HG02588 (cell line): ENCODE data around the gene MPI.
"Not testable (repeated sequence)": the region's sequence is repeated elsewhere in the genome, so short reads cannot be mapped to it uniquely, and the experiment has no call there.

Experiments
- ATAC-seq: cut with Tn5 transposase; IDR thresholded peaks from one replicate; pipeline ENCODE4 v1.9.1; 2021; ENCODE audit warnings: mild to moderate bottlenecking, moderate library complexity; ENCODE audit not compliant: unreplicated experiment

The MPI gene

DNA sequence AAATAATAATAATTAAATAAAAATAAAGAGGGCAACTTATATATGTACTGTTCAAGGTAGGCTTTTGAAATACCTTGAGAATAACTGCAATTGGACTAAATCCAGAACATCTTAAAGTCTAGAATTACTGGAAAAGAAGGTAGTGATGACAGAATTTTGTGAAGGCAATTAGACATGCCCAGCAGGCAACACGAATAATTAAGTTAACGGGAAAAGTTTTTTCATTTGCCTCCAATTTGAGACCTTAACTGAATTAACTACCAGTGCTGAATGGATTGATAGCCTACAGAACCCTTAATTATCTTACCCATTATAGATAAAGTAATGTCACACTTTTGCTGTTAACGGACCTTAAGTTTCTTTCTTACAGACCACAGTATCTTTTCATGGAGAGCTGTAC is 34.7 kb downstream of the MPI start:
- ATAC-seq: no peak

DNA sequence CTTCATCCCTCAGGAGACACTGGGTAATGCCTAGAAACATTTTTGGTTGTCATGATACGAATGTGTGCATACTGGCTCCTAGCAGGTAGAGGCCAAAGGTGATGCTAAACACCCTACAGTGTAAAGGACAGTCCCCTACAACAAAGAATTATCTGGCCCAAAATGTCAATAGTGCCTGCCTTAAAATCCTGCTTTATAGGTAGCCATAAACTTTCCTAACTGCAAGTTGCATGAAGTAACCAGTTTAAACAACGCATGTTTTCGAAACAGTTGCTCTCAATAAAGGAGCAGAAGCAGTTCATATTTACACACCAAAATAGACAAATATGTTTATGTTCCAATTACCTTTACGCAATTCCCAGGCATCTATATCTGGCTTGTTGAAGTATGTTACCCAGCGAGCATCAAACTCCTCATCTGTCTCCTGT is 38.9 kb downstream of the MPI start:
- ATAC-seq: no peak

GRCh38 chr15:74933573-74933972 is 43.7 kb downstream of the MPI start:
- ATAC-seq: no peak

- not testable (repeated sequence) for ATAC-seq
These were observed 45.4 kb downstream of the MPI start for GRCh38 chr15:74935193-74935592.

GRCh38 chr15:74937272-74937589 is 47.4 kb downstream of the MPI start:
- ATAC-seq: no peak

GRCh38 chr15:74937590-74938371 is 47.9 kb downstream of the MPI start, which contains the start of gene COX5A:
COX5A (minus strand) TSS chr15:74938073; CDS start chr15:74938014, 59 bp downstream.
- ATAC-seq: peak; percentile 84

GRCh38 chr15:74950078-74950908 is 60.5 kb downstream of the MPI start:
- no peak for ATAC-seq

GRCh38 chr15:74951006-74951405 is 61.2 kb downstream of the MPI start:
- ATAC-seq: no peak
